Activated CD4-positive, alpha-beta memory T cell treated with anti-CD3 and anti-CD28 coated beads for 36 hours (primary cell): Measurements from ENCODE around the gene NR4A1. TPM values are rescaled to one million over a fixed set of nuclear protein-coding genes. Genes with fewer than 3 reads are reported as not detected.

Experiments used
- CTCF ChIA-PET: fragments of 350-600 bp; sonication (Branson Sonifier 250); formaldehyde crosslinking; loops from one replicate; lab custom pipeline; 2021; ENCODE audit warnings: antibody characterized with exemption, inconsistent platforms; lab: Charles Lee
- POLR2A ChIA-PET: fragments of 350-600 bp; sonication (Branson Sonifier 250); formaldehyde crosslinking; loops from one replicate; lab custom pipeline; 2021; ENCODE audit warnings: antibody characterized with exemption; lab: Charles Lee
- DNase-seq: peaks from one replicate; pipeline ENCODE4 v3.0.0-alpha.2; 2020
- H3K27ac Mint-ChIP-seq: one replicate; pipeline ENCODE4 v1.8.0; 2021; ENCODE audit warnings: mixed read lengths
- H3K27me3 Mint-ChIP-seq: one replicate; pipeline ENCODE4 v1.8.0; 2021; ENCODE audit warnings: mixed read lengths
- H3K36me3 Mint-ChIP-seq: one replicate; pipeline ENCODE4 v1.8.0; 2021; ENCODE audit warnings: mixed read lengths
- H3K4me1 Mint-ChIP-seq: one replicate; pipeline ENCODE4 v1.8.0; 2021; ENCODE audit warnings: low read depth, mixed read lengths
- H3K4me3 Mint-ChIP-seq: one replicate; pipeline ENCODE4 v1.8.0; 2021; ENCODE audit warnings: mild to moderate bottlenecking, mixed read lengths
- H3K9me3 Mint-ChIP-seq: one replicate; pipeline ENCODE4 v1.8.0; 2021; ENCODE audit warnings: mixed read lengths
- intact Hi-C: fragments of 100-400 bp; cut with micrococcal nuclease; formaldehyde crosslinking; loops from one replicate; pipeline ENCODE4 v1.15.1; 2023
- total RNA-seq, 2 experiments: library from RNA; stranded (reverse); gene quantifications; one replicate each; pipeline ENCODE4 v1.2.3, GENCODE V29; 2021

NR4A1 gene
- total RNA-seq = 10 to 100 TPM; 64.2 to 68.2 TPM

GRCh38 chr12:52050758-52051541 is at the start of gene NR4A1:
Gene NR4A1 (plus strand): TSS chr12:52051442. CDS start chr12:52054329, 2,887 bp downstream.
- DNase-seq = peak; percentile 99
- Mint-ChIP-seq H3K27me3 (no peaks in the 10 kb centered on the region), H3K9me3 (no peaks in the 10 kb centered on the region), H3K4me1 (peaks cover 27% of the 10 kb centered on the region), H3K36me3 (peaks cover 10% of the 10 kb centered on the region), H3K27ac (peak within 1 kb of the TSS; percentile 91), H3K4me3 (peak within 1 kb of the TSS; percentile 88)
- ChIA-PET CTCF (interaction anchor here (0.7 to 4.1 kb wide), 14 partner anchors 12 to 69 kb away, joined by 3 to 71 read pairs (median 6); partner anchors contain the start of gene ATG101), POLR2A (interaction anchor here (0.7 to 2.4 kb wide), 12 partner anchors 10 to 171 kb away, joined by 3 to 26 read pairs (median 4); partner anchors contain the start of genes ATG101 and TAMALIN)
- intact Hi-C loops = loop anchor here (1.0 kb wide), 5 partner anchors 14 to 44 kb away; partner anchors contain the start of gene ATG101

- Mint-ChIP-seq H3K9me3 (no peaks in the 10 kb centered on the region), H3K36me3 (no peaks in the 10 kb centered on the region), H3K4me3 (no peak overlapping the region), H3K27me3 (peaks cover 2% of the 10 kb centered on the region), H3K27ac (no peak overlapping the region), H3K4me1 (peaks cover 12% of the 10 kb centered on the region)
- DNase-seq = no peak
- POLR2A ChIA-PET = interaction anchor here (0.6 to 1.2 kb wide), 3 partner anchors 22 to 107 kb away, joined by 3 to 4 read pairs (median 3); no protein-coding TSS in a partner anchor
- intact Hi-C loops = no loop called here
- CTCF ChIA-PET = interaction anchor here (0.6 to 8.8 kb wide), 11 partner anchors 10 to 582 kb away, joined by 3 to 168 read pairs (median 5); no protein-coding TSS in a partner anchor
Observed at GRCh38 chr12:52003016-52003550, 48.2 kb upstream of the NR4A1 start.

DNA sequence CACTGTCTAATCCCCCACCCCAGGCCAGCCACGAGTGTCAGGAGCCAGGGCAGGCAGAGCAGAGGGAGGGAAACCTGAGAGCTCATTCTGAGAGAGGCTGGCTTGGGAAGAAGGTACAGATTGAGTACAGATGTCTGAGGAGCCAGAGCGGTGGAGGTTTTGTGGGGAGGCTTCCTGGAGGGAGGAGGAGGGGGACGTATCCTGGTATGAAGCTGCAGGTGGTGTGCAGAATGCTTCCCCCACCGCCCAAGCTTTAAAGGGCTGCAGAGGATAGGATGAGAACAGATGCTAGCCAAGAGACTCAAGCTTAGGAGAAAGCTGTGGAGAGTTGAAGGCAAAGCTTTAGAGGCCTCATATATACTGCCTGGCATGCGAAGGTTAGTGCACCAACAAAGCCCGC is 47.7 kb upstream of the NR4A1 start:
- H3K9me3 Mint-ChIP-seq = no peaks in the 10 kb centered on the region
- no peak overlapping the region for H3K27ac Mint-ChIP-seq
- no peaks in the 10 kb centered on the region for H3K36me3 Mint-ChIP-seq
- H3K4me3 Mint-ChIP-seq = no peak overlapping the region
- intact Hi-C loops = no loop called here
- CTCF ChIA-PET = interaction anchor here (0.6 to 8.8 kb wide), 12 partner anchors 11 to 583 kb away, joined by 3 to 168 read pairs (median 5); no protein-coding TSS in a partner anchor
- POLR2A ChIA-PET = interaction anchor here (0.6 to 1.2 kb wide), 3 partner anchors 22 to 107 kb away, joined by 3 to 4 read pairs (median 3); no protein-coding TSS in a partner anchor
- peaks cover 17% of the 10 kb centered on the region for H3K4me1 Mint-ChIP-seq
- H3K27me3 Mint-ChIP-seq = peaks cover 2% of the 10 kb centered on the region
- DNase-seq = no peak

DNA sequence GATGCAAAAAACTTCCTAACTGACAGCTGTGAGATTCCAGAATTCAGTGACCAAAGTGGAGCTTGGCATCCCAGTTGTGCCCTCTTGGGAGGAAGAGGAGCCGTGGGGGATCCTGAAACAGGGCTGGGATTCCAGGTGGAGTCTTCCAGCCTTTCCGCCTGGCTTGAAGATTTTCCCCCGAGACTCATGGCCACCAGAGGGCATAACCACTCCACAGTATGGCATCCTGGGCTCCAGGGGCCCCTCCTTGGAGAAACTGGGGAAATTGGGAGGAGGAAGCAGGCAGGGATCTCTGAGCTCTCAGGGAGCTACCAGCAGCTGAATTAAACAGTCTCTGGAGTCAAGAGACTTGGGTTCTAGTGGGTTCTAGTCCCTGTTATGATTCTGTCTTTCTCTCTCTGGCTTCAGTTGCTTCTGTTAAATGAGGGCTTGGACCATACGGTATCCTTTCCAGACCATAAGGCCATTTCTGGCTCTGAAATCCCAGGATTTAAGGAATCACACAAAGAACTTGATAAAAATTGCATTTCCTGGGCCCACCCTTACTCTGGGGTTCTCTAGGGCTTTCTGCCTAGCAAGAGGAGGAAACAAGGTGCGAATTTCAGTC is 47.1 kb upstream of the NR4A1 start:
- H3K27me3 Mint-ChIP-seq = peaks cover 2% of the 10 kb centered on the region
- H3K4me1 Mint-ChIP-seq = peaks cover 17% of the 10 kb centered on the region
- H3K36me3 Mint-ChIP-seq = no peaks in the 10 kb centered on the region
- H3K9me3 Mint-ChIP-seq = no peaks in the 10 kb centered on the region
- intact Hi-C loops = no loop called here
- DNase-seq = peak; percentile 36
- ChIA-PET CTCF (interaction anchor here (0.6 to 8.8 kb wide), 10 partner anchors 11 to 215 kb away, joined by 3 to 168 read pairs (median 6); no protein-coding TSS in a partner anchor), POLR2A (interaction anchor here (1.2 kb wide), 1 partner anchor 21 kb away, joined by 4 read pairs; no protein-coding TSS in a partner anchor)
- H3K4me3 Mint-ChIP-seq = no peak overlapping the region
- H3K27ac Mint-ChIP-seq = no peak overlapping the region

GRCh38 chr12:52005218-52005902 is 45.9 kb upstream of the NR4A1 start:
- ChIA-PET POLR2A (interaction anchor here (2.9 kb wide), 1 partner anchor 18 kb away, joined by 28 read pairs; no protein-coding TSS in a partner anchor), CTCF (interaction anchor here (0.5 to 8.8 kb wide), 7 partner anchors 10 to 80 kb away, joined by 3 to 168 read pairs (median 7); no protein-coding TSS in a partner anchor)
- Mint-ChIP-seq H3K9me3 (no peaks in the 10 kb centered on the region), H3K27me3 (peaks cover 2% of the 10 kb centered on the region), H3K27ac (no peak overlapping the region), H3K4me3 (no peak overlapping the region), H3K4me1 (peaks cover 14% of the 10 kb centered on the region), H3K36me3 (no peaks in the 10 kb centered on the region)
- intact Hi-C loops = loop anchor here (1.0 kb wide), 1 partner anchor 12 kb away; no protein-coding TSS in a partner anchor
- no peak for DNase-seq

DNA sequence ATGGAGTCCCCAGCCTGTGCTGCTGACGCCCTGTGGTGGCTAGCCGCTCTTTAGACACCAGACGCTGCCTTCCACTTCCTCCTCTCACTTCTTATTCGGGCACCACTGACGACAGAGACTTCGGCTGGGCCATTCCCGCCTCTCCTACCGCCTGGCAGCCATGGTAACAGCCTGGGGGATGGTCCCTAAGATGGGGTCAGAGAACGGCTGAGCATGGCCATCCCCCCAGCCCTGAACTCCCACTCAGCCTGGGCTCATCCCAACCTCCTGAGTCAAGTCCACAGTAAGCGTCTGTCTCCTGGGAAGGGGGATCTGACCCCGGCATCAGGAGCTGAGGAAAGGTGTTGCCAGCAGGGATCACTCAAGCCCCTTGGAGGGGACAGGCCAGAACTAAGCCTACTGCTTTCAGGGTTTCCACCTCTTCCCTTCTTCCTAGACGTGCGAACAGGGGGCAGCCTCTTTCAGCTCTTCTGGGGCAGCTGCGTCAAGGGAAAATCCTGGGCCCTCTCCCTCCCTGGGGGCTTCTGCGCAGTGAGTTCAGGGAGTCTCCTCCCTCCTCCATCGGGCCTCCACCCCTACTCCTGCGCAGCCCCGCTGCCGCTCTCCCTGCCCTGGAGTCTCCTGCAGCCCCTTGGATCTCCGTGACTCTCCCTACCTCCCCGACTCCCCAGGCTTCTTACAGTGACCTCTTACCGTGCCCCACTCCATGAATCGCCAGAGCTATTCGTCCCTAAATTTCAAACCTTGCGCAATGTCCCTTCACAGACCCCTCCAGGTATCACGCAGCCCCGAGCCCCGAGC is 45.1 kb upstream of the NR4A1 start:
- H3K27ac Mint-ChIP-seq = peak overlapping the region; percentile 28
- H3K9me3 Mint-ChIP-seq = no peaks in the 10 kb centered on the region
- H3K4me3 Mint-ChIP-seq = peak overlapping the region; percentile 71
- peaks cover 6% of the 10 kb centered on the region for H3K36me3 Mint-ChIP-seq
- no peak for DNase-seq
- intact Hi-C loops = loop anchor here (1.0 kb wide), 1 partner anchor 13 kb away; no protein-coding TSS in a partner anchor
- ChIA-PET CTCF (interaction anchor here (0.5 to 8.8 kb wide), 7 partner anchors 10 to 185 kb away, joined by 3 to 168 read pairs (median 5); no protein-coding TSS in a partner anchor), POLR2A (interaction anchor here (0.9 to 2.9 kb wide), 5 partner anchors 13 to 45 kb away, joined by 3 to 28 read pairs (median 3); partner anchors contain the start of gene NR4A1)
- peaks cover 14% of the 10 kb centered on the region for H3K4me1 Mint-ChIP-seq
- peaks cover 2% of the 10 kb centered on the region for H3K27me3 Mint-ChIP-seq

- no peaks in the 10 kb centered on the region for H3K9me3 Mint-ChIP-seq
- H3K27me3 Mint-ChIP-seq = peaks cover 2% of the 10 kb centered on the region
- intact Hi-C loops = loop anchor here (1.0 kb wide), 2 partner anchors 17 to 45 kb away; partner anchors contain the start of gene NR4A1
- ChIA-PET POLR2A (interaction anchor here (0.9 to 2.9 kb wide), 6 partner anchors 13 to 63 kb away, joined by 3 to 28 read pairs (median 4); partner anchors contain the start of genes ATG101 and NR4A1), CTCF (interaction anchor here (1.0 to 8.8 kb wide), 7 partner anchors 14 to 186 kb away, joined by 3 to 168 read pairs (median 5); no protein-coding TSS in a partner anchor)
- peak within 1 kb of the TSS; percentile 40 for H3K27ac Mint-ChIP-seq
- peaks cover 8% of the 10 kb centered on the region for H3K36me3 Mint-ChIP-seq
- peak within 1 kb of the TSS; percentile 83 for H3K4me3 Mint-ChIP-seq
- H3K4me1 Mint-ChIP-seq = peaks cover 14% of the 10 kb centered on the region
- DNase-seq = peak; percentile 82
Observed at GRCh38 chr12:52006726-52007157, 44.5 kb upstream of the NR4A1 start, which contains the start of gene TAMALIN. Gene TAMALIN (plus strand): TSS chr12:52006946. CDS start chr12:52007020, 74 bp downstream.

DNA sequence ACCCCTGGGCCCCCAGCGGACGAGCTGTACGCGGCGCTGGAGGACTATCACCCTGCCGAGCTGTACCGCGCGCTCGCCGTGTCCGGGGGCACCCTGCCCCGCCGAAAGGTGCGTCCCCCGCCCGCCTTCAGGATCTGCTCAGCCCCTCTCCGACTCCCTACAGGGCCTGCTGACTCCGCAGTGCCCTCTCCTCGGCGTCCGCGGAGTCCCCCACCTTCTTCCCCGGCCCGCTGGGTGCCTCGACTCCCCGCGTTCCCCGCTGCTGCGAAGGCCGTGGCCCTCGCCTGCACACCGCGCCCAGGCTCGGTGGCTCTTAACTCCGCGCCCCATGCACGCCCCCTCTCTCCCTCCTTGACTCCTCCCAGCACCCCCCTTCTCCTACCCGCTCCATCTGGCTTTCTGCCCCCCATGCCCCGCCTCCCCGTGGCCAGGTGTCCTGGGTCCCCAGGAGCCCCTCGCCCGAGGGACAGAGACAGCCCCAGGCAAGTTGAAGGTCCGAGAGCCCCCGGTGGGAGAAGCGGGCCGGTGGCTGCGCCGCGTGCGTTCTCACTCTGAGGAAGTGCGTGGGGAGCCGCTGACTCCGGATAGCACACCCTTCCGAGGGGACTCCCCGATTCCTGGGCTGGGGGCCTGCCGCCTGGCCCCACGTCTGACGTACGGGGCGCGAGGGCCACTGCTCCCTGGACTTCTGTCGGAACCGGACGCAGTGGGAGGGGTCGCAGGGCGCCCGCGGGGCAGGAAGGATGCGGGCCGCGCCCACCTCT is 43.9 kb upstream of the NR4A1 start:
- POLR2A ChIA-PET = interaction anchor here (0.9 to 2.9 kb wide), 6 partner anchors 13 to 63 kb away, joined by 3 to 28 read pairs (median 4); partner anchors contain the start of genes ATG101 and NR4A1
- Mint-ChIP-seq H3K36me3 (peaks cover 8% of the 10 kb centered on the region), H3K27me3 (peaks cover 2% of the 10 kb centered on the region), H3K4me3 (peak overlapping the region; percentile 83), H3K27ac (peak overlapping the region; percentile 40), H3K4me1 (peaks cover 14% of the 10 kb centered on the region), H3K9me3 (no peaks in the 10 kb centered on the region)
- intact Hi-C loops = loop anchor here (1.0 kb wide), 2 partner anchors 16 to 44 kb away; partner anchors contain the start of gene NR4A1
- CTCF ChIA-PET = interaction anchor here (0.9 to 8.8 kb wide), 9 partner anchors 13 to 132 kb away, joined by 3 to 168 read pairs (median 4); no protein-coding TSS in a partner anchor
- DNase-seq = peak; percentile 62

DNA sequence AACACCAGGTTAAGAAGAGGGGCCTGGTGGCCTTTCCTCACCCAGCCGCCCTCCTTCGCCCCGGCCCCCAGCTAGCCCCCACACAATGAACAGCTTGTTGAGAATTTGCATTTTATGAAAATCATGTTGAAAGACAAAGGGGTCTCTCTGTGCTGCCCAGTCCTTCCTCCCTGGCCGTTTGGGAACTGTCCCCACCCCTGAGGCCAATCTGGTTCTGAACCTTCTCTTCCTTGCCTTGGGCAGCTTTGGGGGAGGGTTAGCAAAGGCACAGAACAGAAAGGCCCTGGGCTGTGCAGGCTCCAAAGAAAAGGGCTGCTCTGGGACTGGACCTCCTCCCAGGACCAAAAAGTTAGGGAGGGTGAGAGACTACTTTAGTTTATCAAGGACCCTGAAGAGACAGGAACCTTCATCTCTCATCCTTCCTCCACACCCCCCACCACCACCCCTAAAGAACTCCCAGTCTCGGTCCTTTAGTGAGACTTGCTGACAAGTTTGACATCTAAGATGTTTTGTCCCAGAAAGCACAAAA is 43.2 kb upstream of the NR4A1 start:
- H3K9me3 Mint-ChIP-seq = no peaks in the 10 kb centered on the region
- H3K36me3 Mint-ChIP-seq = peaks cover 8% of the 10 kb centered on the region
- peak overlapping the region; percentile 83 for H3K4me3 Mint-ChIP-seq
- peaks cover 2% of the 10 kb centered on the region for H3K27me3 Mint-ChIP-seq
- POLR2A ChIA-PET = interaction anchor here (1.4 to 2.9 kb wide), 3 partner anchors 12 to 62 kb away, joined by 4 to 28 read pairs (median 4); partner anchors contain the start of gene ATG101
- peaks cover 14% of the 10 kb centered on the region for H3K4me1 Mint-ChIP-seq
- CTCF ChIA-PET = interaction anchor here (0.7 to 8.8 kb wide), 8 partner anchors 15 to 133 kb away, joined by 3 to 168 read pairs (median 4); no protein-coding TSS in a partner anchor
- intact Hi-C loops = loop anchor here (1.0 kb wide), 2 partner anchors 15 to 43 kb away; partner anchors contain the start of gene NR4A1
- no peak for DNase-seq
- H3K27ac Mint-ChIP-seq = peak overlapping the region; percentile 40
